ENCODE data around the gene CLNK.

Gene CLNK

GRCh38 chr4:10716163-10716562 is 31.6 kb upstream of the CLNK start:
- no peak for TF ChIP-seq CTCF (IDR thresholded peaks at IDR 0.05; ENCODE audit: insufficient read depth, missing control alignments)
- no peak for DNase-seq (ENCODE audit: insufficient read length, low spot score)
- no peak for FAIRE-seq

DNA sequence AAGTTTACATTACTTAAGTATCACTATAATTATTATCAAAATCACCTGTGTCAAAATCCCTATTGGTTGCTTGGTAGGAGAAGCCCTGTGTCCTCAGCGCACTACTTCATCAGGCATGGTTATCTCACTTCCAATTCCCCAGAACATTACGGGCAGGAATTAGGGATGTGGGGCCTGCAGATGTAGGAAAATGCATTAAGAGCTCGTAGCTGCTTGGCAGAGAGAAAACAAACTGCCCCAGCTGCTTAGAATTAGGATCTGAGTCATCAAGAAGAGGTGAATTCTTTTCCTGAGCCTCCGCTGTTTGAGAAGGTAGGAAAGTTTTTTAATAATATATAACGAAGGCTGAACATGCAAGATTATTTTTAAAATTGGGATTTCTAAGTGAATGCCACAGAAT is 31.1 kb upstream of the CLNK start:
- no peak for FAIRE-seq
- TF ChIP-seq CTCF (IDR thresholded peaks at IDR 0.05; ENCODE audit: insufficient read depth, missing control alignments): no peak

DNA sequence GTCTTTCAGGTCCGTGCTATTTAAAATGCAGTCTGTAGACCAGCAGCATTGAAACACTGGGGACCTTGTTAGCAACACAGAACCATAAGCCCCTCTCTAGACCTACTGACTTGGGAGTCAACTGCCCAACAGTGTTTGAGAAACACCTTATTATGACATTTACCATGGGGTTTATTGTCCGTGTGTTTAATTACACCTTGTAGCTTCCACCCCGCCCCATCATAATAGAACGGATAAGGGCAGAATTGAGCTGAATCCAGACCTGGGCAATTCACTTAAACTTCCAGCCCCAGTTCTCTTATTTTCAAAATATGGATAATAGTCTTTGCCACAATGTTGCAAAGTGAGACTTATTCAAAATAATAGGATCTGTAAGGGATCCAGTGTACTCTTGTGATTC is 30.6 kb upstream of the CLNK start:
- FAIRE-seq: no peak
- no peak for DNase-seq (ENCODE audit: insufficient read length, low spot score)

More for the DNA sequence above, 31.1 kb upstream of the CLNK start:
- no peak for DNase-seq (ENCODE audit: insufficient read length, low spot score)

GRCh38 chr4:10713591-10713990 is 29.0 kb upstream of the CLNK start:
- no peak for TF ChIP-seq CTCF (IDR thresholded peaks at IDR 0.05; ENCODE audit: insufficient read depth, missing control alignments)
- DNase-seq (ENCODE audit: insufficient read length, low spot score) (no peak), FAIRE-seq (no peak)

More for the DNA sequence above, 30.6 kb upstream of the CLNK start:
- no peak for TF ChIP-seq CTCF (IDR thresholded peaks at IDR 0.05; ENCODE audit: insufficient read depth, missing control alignments)

DNA sequence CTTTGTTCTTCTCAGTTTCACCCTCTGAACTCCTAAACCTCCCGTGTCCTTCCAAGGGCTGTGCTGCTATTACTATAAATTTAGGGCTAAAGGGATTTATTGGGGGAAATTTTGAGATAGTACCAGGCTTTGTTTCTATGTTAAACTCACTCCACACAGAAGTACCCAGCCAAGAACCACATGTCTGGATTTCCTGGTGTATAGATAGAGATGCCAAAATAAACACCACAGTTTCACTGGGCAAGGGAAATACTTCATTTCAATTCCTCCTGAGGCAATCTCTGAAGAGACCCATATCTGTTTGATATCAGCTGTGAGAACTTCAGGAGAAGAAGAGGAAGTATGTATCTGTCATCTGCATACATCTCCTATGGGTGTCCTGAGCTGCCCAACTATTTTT is 21.7 kb upstream of the CLNK start:
- DNase-seq (ENCODE audit: insufficient read length, low spot score) (no peak), FAIRE-seq (no peak)
- no peak for TF ChIP-seq CTCF (IDR thresholded peaks at IDR 0.05; ENCODE audit: insufficient read depth, missing control alignments)

DNA sequence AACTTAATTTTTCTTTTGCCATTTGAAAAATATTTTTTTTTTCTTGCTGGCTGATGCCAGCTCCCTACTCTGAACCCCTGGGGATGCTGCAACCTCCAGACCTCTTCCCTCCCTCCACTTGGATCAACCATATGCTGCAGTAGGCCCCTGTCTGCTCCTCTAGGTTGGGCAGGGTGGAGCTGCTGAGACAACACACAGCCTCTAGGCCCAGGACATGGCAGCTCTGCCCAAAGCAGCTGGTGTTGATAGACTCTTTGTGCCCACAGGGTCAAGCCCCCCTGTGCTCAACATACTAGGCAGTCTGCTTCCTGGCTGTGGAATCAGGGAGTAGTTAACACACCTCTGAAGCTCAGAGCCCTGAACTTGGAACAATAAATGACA is 19.9 kb upstream of the CLNK start:
- DNase-seq (ENCODE audit: insufficient read length, low spot score): no peak
- TF ChIP-seq CTCF (IDR thresholded peaks at IDR 0.05; ENCODE audit: insufficient read depth, missing control alignments): no peak
- no peak for FAIRE-seq

DNA sequence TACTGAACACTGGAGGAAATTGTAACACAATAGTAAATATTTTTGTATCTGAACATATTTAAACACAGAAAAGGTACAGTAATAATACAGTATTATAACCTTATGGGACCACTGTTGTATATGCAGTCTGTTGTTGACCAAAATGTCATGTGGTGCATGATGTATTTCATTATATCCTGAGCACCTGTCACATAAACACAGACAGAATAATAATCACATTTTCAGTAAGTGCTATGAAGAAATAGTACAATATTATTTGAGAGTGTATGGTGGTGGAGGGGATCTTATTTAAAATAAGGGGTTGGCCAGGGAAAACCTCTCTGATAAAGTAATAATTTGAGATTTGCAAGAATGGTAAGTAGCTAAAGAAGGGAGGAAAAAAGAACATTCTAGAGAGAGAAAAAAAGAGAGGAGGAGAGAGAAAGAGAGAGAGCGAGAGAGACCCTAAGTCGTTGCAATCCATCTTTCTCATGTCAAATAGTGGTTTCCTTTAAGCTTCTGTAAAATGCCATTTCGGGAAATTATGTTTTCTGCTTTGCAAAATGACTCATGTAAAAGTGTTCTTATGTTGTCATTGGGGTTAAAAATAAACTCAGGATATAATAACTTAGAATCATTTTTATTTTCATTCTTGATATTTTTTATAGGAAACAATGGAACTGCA is 19.3 kb upstream of the CLNK start:
- no peak for TF ChIP-seq CTCF (IDR thresholded peaks at IDR 0.05; ENCODE audit: insufficient read depth, missing control alignments)
- DNase-seq (ENCODE audit: insufficient read length, low spot score) (no peak), FAIRE-seq (no peak)

All from D721Med (cell line).